H9 (cell line): Measurements from ENCODE around the gene GSE1. TPM values are rescaled to one million over a fixed set of nuclear protein-coding genes. Genes with fewer than 3 reads are reported as not detected.

Experiments
- DNase-seq: peaks from one replicate; pipeline ENCODE4 v3.0.0-alpha.2; 2017
- H2AFZ ChIP-seq: one replicate; pipeline ENCODE4 v1.6.1; 2013; ENCODE audit warnings: mild to moderate bottlenecking, low read length, control low read depth, moderate library complexity
- H2AK5ac ChIP-seq: 2 replicates; pipeline ENCODE4 v1.6.1; 2013; ENCODE audit warnings: low read length, control low read depth, mixed read lengths; ENCODE audit not compliant: insufficient read length
- H2BK120ac ChIP-seq: one replicate; pipeline ENCODE4 v1.6.1; 2013; ENCODE audit warnings: low read depth, mild to moderate bottlenecking, low read length, control low read depth, inconsistent platforms; ENCODE audit not compliant: poor library complexity, severe bottlenecking
- H2BK12ac ChIP-seq: 2 replicates; pipeline ENCODE4 v1.6.1; 2013; ENCODE audit warnings: low read length, control low read depth, mixed read lengths, low read depth; ENCODE audit not compliant: insufficient read length
- H2BK15ac ChIP-seq: 2 replicates; pipeline ENCODE4 v1.6.1; 2013; ENCODE audit warnings: low read depth, low read length, control low read depth
- H2BK20ac ChIP-seq: one replicate; pipeline ENCODE4 v1.6.1; 2013; ENCODE audit warnings: low read depth, mild to moderate bottlenecking, low read length, control low read depth, inconsistent platforms; ENCODE audit not compliant: poor library complexity, severe bottlenecking
- H2BK5ac ChIP-seq: 2 replicates; pipeline ENCODE4 v1.6.1; 2013; ENCODE audit warnings: low read length, control low read depth, mixed read lengths; ENCODE audit not compliant: insufficient read length
- H3K14ac ChIP-seq: 2 replicates; pipeline ENCODE4 v1.6.1; 2013; ENCODE audit warnings: low read length, control low read depth; ENCODE audit not compliant: insufficient read depth
- H3K18ac ChIP-seq: 2 replicates; pipeline ENCODE4 v1.6.1; 2013; ENCODE audit warnings: low read depth, mild to moderate bottlenecking, mixed read lengths, low read length, control low read depth; ENCODE audit not compliant: insufficient read length
- H3K23ac ChIP-seq: 2 replicates; pipeline ENCODE4 v1.6.1; 2013; ENCODE audit warnings: low read length, control low read depth, mixed read lengths, low read depth; ENCODE audit not compliant: insufficient read length
- H3K23me2 ChIP-seq: 2 replicates; pipeline ENCODE4 v1.6.1; 2013; ENCODE audit warnings: low read depth, mild to moderate bottlenecking, mixed read lengths, low read length, control low read depth; ENCODE audit not compliant: insufficient read length, poor library complexity, severe bottlenecking
- H3K27ac ChIP-seq: 2 replicates; pipeline ENCODE4 v1.5.1; 2013; ENCODE audit warnings: low read length, control low read depth, mixed read lengths, low read depth; ENCODE audit not compliant: insufficient read length
- H3K27me3 ChIP-seq: 2 replicates; pipeline ENCODE4 v1.6.1; 2013; ENCODE audit warnings: low read length, control low read depth, inconsistent platforms; ENCODE audit not compliant: insufficient read depth
- H3K4ac ChIP-seq: 2 replicates; pipeline ENCODE4 v1.6.1; 2013; ENCODE audit warnings: low read depth, mild to moderate bottlenecking, control low read depth, inconsistent platforms, low read length, moderate library complexity
- H3K4me1 ChIP-seq: 2 replicates; pipeline ENCODE4 v1.6.1; 2013; ENCODE audit warnings: low read length, control low read depth, inconsistent platforms; ENCODE audit not compliant: insufficient read depth
- H3K4me2 ChIP-seq: 2 replicates; pipeline ENCODE4 v1.6.1; 2013; ENCODE audit warnings: low read length, control low read depth, mixed read lengths; ENCODE audit not compliant: insufficient read length, insufficient read depth
- H3K56ac ChIP-seq: 2 replicates; pipeline ENCODE4 v1.6.1; 2013; ENCODE audit warnings: low read depth, mild to moderate bottlenecking, mixed read lengths, low read length, control low read depth; ENCODE audit not compliant: insufficient read length
- H3K79me1 ChIP-seq: 2 replicates; pipeline ENCODE4 v1.6.1; 2013; ENCODE audit warnings: low read depth, mild to moderate bottlenecking, moderate library complexity, low read length, control low read depth, inconsistent platforms; ENCODE audit not compliant: insufficient read depth, poor library complexity, severe bottlenecking
- H3K79me2 ChIP-seq: 2 replicates; pipeline ENCODE4 v1.6.1; 2013; ENCODE audit warnings: low read length, control low read depth, inconsistent platforms; ENCODE audit not compliant: insufficient read depth
- H3K9ac ChIP-seq: 2 replicates; pipeline ENCODE4 v1.6.1; 2013; ENCODE audit warnings: low read length, control low read depth, mixed read lengths; ENCODE audit not compliant: insufficient read length; ENCODE audit errors: extremely low read depth
- H3K9me3 ChIP-seq: one replicate; pipeline ENCODE4 v1.6.1; 2013; ENCODE audit warnings: low read depth, low read length, inconsistent platforms; ENCODE audit not compliant: control insufficient read depth
- H3T11ph ChIP-seq: one replicate; pipeline ENCODE4 v1.6.1; 2013; ENCODE audit warnings: mild to moderate bottlenecking, low read length, control low read depth, inconsistent platforms
- H4K20me1 ChIP-seq: one replicate; pipeline ENCODE4 v1.6.1; 2013; ENCODE audit not compliant: control insufficient read depth, insufficient read length, insufficient read depth
- H4K5ac ChIP-seq: 2 replicates; pipeline ENCODE4 v1.6.1; 2013; ENCODE audit warnings: low read depth, mild to moderate bottlenecking, mixed read lengths, low read length, control low read depth; ENCODE audit not compliant: insufficient read length
- H4K8ac ChIP-seq: replicated peaks from 2 replicates; pipeline ENCODE4 v1.6.1; 2013; ENCODE audit warnings: low read length, control low read depth, mixed read lengths, low read depth; ENCODE audit not compliant: insufficient read length
- H4K91ac ChIP-seq: 2 replicates; pipeline ENCODE4 v1.6.1; 2013; ENCODE audit warnings: low read depth, mild to moderate bottlenecking, moderate library complexity, mixed read lengths, low read length, control low read depth; ENCODE audit not compliant: insufficient read length
- H3K27ac Mint-ChIP-seq, 3 experiments: 2 replicates in 2 of 3; 3 replicates in 1 of 3; pipeline ENCODE4 v1.8.0; 2020 to 2021; ENCODE audit warnings: mixed read lengths in 3 of 3, mild to moderate bottlenecking in 1 of 3, moderate library complexity in 1 of 3
- H3K27me3 Mint-ChIP-seq: 2 replicates; pipeline ENCODE4 v1.8.0; 2021; ENCODE audit warnings: low read depth, mild to moderate bottlenecking, moderate library complexity, mixed read lengths
- H3K36me3 Mint-ChIP-seq, 3 experiments: 2 replicates in 2 of 3; 3 replicates in 1 of 3; pipeline ENCODE4 v1.8.0; 2020 to 2021; ENCODE audit warnings: low read depth in 3 of 3, mixed read lengths in 3 of 3; ENCODE audit not compliant: insufficient read depth in 1 of 3
- H3K4me1 Mint-ChIP-seq, 2 experiments: 2 replicates each; pipeline ENCODE4 v1.8.0; 2020; ENCODE audit warnings: mixed read lengths in 2 of 2
- H3K4me3 Mint-ChIP-seq, 2 experiments: 2 replicates in 1 of 2; 3 replicates in 1 of 2; pipeline ENCODE4 v1.8.0; 2020 to 2021; ENCODE audit warnings: mild to moderate bottlenecking in 2 of 2, mixed read lengths in 2 of 2, moderate library complexity in 1 of 2
- H3K9me3 Mint-ChIP-seq, 2 experiments: 2 replicates in 1 of 2; 3 replicates in 1 of 2; pipeline ENCODE4 v1.8.0; 2020; ENCODE audit warnings: mild to moderate bottlenecking in 2 of 2, mixed read lengths in 2 of 2, moderate library complexity in 1 of 2
- WGBS: extraction: QIAGEN DNeasy Blood & Tissue Kit; methylation state at CpG from one replicate; pipeline ENCODE4 v1.1.7; 2013; ENCODE audit warnings: missing lambda C conversion rate, low lambda C conversion rate, mixed read lengths; ENCODE audit not compliant: insufficient read length; ENCODE audit errors: extremely low coverage; 5-methylcytosine and 5-hydroxymethylcytosine counted together
- total RNA-seq: library from RNA; stranded (reverse); gene quantifications from 2 replicates; pipeline ENCODE4 v1.2.1, GENCODE V29; 2021
- TF ChIP-seq, protein P1 (sequence below): fragments of 200-600 bp; sonication (generic); conservative IDR thresholded peaks from 3 replicates; pipeline ENCODE4 v1.8.0; 2021; ENCODE audit warnings: antibody characterized with exemption, mild to moderate bottlenecking

The GSE1 gene
- total RNA-seq, 1 experiment from 2014 or later = 125 TPM

DNA sequence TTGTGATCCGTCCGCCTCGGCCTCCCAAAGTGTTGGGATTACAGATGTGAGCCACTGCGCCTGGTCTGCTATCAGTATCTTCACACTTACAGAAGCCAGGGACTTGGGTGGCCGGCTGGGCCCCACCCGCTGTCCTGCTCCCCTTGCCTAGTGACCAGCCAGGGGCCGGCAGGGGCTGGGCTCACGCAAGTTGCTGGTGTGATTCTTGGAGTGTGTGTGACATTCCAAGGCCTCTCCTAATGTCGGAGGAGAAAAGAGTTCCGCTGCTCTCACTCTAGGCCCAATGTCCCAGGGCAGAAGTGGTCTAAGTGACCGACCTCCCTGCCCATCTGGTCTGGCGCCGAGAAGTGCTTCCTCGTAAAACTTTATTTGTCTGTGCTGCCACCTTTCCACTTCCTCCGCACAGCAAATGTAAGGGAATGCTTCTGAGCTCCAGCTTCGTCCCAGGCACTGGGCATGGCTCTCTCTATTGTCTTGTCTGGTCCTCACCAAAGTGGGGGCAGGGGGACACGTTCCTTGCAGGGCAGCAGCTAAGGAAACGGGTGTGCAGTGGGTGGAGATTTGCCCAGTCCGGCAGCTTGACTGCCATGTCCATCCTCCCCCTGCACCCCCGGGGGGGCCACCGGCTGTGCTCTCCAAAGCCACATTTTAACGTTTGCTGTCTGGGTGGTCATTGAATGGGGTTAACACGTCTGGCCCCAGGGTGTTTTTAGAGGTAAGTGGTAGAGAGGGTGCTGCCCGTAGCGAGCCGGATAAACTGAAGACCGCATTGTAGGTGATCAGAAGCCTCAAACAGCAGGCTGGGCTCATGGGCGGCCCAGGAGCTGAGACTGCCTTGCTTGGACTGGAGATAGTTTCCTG is 7.8 kb upstream of the GSE1 start:
- Histone ChIP-seq H3K23me2 (peaks cover 6% of the 10 kb centered on the region), H2AK5ac (no peak overlapping the region), H3K4me1 (peaks cover 23% of the 10 kb centered on the region; the same call in 1 of the 2 replicates), H2BK20ac (no peak overlapping the region), H4K5ac (no peak overlapping the region), H4K91ac (no peak overlapping the region), H3K18ac (no peak overlapping the region), H4K8ac (no peak overlapping the region), H3K14ac (no peak overlapping the region), H3K79me2 (peaks cover 3% of the 10 kb centered on the region; the same call in 1 of the 2 replicates), H3K4ac (no peak overlapping the region), H3K56ac (no peak overlapping the region), H4K20me1 (no peaks in the 10 kb centered on the region), H3K79me1 (no peaks in the 10 kb centered on the region), H3K4me2 (no peak overlapping the region), H3K9ac (no peak overlapping the region), H3K9me3 (no peaks in the 10 kb centered on the region), H2BK120ac (no peak overlapping the region), H2BK12ac (no peak overlapping the region), H3K27me3 (no peaks in the 10 kb centered on the region), H3K27ac (no peak overlapping the region), H3T11ph (no peak overlapping the region), H3K23ac (no peak overlapping the region), H2BK15ac (no peak overlapping the region), H2AFZ (no peak overlapping the region), H2BK5ac (no peak overlapping the region)
- DNase-seq = no peak
- H3K36me3 Mint-ChIP-seq = peaks cover 0 to 3% (median 0%) of the 10 kb centered on the region in 3 experiments; a peak in 1 of 7 replicates
- no CpG with 5 or more reads among the region's 28 CpGs for WGBS
- H3K4me3 Mint-ChIP-seq = peak overlapping the region in 1 of 2 experiments; percentile 36; a peak in 2 of 5 replicates
- H3K4me1 Mint-ChIP-seq = peaks cover 80 to 81% of the 10 kb centered on the region in 2 experiments
- peak overlapping the region in 2 of 3 experiments; percentile 39 to 57; a peak in 3 of 7 replicates for H3K27ac Mint-ChIP-seq
- H3K27me3 Mint-ChIP-seq = peaks cover 13% of the 10 kb centered on the region
- H3K9me3 Mint-ChIP-seq = peaks cover 0 to 2% of the 10 kb centered on the region in 2 experiments; a peak in 2 of 5 replicates
- TF ChIP-seq, protein P1, sequence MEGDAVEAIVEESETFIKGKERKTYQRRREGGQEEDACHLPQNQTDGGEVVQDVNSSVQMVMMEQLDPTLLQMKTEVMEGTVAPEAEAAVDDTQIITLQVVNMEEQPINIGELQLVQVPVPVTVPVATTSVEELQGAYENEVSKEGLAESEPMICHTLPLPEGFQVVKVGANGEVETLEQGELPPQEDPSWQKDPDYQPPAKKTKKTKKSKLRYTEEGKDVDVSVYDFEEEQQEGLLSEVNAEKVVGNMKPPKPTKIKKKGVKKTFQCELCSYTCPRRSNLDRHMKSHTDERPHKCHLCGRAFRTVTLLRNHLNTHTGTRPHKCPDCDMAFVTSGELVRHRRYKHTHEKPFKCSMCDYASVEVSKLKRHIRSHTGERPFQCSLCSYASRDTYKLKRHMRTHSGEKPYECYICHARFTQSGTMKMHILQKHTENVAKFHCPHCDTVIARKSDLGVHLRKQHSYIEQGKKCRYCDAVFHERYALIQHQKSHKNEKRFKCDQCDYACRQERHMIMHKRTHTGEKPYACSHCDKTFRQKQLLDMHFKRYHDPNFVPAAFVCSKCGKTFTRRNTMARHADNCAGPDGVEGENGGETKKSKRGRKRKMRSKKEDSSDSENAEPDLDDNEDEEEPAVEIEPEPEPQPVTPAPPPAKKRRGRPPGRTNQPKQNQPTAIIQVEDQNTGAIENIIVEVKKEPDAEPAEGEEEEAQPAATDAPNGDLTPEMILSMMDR = no peak
